Epidermal melanocyte (primary cell): ENCODE measurements around the gene CD163.
"Not testable (repeated sequence)": the region's sequence is repeated elsewhere in the genome, so short reads cannot be mapped to it uniquely, and the experiment has no call there.

Source experiments
- DNase-seq: peaks from one replicate; pipeline ENCODE4 v3.0.0; 2011; ENCODE audit warnings: low spot score; ENCODE audit not compliant: insufficient read length

CD163 gene

DNA sequence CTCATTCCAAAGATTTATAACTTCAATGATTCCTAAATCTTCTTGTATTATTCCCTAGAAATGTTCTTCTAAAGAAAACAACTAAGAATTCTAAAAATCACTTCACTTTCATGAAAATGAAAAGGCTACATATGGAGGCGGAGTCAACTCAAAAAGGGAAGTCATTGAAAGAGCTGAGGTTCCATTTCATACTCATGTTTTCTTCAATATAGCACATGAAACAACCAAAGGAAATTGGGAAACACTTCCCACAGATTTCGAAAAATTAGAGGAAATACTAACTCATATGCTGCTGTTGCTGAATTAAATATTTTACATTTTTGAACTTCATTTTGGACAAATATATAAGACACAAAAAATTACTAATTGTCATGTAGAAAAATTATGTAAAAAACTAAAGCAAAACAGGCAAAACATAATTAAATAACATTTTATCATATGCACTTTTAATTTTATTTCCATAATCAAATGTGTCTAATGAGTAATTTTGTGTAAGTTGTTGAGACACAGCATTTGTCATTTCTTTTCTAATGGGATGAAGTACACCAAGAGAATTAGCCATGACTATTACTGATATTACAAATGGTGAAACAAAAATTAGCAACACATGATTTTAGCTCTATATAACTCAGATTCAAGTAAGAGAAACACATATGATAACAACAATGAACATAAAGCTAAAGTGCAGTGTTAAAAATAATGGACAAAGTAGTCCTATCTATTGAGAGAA, at the start of gene CD163:
CD163 (minus strand) TSS at position 92 of the 730 bp plus-strand sequence; CDS start at position 5, 87 bp downstream.
- no peak for DNase-seq

DNA sequence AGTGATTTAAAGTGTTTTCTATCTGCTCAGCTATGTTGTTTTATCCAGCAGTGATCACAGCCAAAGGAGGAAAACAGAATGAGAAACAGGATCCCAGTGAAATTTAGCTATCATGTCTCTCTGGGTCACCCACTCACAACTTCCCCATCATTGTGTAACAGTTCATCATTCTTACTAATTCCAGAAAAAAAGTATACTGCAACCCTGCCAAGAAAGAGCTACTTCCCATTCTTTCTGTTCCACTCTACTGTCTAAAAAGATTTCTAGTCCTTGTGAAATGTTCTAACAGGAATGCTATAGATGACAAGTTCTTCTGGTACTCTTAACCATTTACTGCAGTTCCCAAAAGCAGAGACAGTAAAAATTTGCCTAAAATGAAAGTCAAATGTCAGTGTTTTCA, 39.2 kb upstream of the CD163 start:
- peak; percentile 15 for DNase-seq

DNA sequence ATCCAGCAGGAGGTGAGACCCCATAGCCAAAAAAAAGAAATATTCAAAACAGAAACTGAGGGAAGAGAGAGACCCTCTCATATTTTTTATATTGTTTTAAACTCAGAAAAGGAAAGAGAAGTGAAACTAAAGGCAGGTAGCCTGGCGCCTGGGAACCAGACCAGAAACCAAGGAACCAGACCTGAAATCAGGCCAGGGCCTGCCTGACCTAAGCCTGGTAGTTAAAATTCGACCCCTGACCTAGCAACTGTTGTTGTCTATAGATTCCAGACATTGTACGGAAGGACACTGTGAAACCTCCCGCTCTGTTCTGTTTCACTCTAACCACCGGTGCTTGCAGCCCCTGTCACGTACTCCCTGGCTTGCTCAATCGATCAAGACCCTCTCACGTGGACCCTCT, 38.5 kb upstream of the CD163 start:
- no peak for DNase-seq

DNA sequence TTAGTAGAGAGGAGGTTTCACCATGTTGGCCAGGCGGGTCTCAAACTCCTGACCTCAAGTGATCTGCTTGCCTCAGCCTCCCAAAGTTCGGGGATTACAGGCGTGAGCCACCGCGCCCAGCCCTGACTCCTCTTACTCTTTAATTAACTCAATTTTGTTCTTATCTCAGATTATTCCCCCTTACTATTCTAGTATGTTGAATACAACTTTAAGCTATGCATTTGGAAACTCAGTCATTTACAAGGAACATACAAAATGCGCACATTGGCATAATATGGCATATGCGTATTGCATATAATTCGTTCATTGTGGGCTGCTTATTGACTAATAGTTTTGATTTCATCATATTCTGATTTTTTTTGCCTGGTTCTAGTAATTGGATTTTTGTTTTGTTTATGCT, 10.8 kb upstream of the CD163 start:
- no peak for DNase-seq

DNA sequence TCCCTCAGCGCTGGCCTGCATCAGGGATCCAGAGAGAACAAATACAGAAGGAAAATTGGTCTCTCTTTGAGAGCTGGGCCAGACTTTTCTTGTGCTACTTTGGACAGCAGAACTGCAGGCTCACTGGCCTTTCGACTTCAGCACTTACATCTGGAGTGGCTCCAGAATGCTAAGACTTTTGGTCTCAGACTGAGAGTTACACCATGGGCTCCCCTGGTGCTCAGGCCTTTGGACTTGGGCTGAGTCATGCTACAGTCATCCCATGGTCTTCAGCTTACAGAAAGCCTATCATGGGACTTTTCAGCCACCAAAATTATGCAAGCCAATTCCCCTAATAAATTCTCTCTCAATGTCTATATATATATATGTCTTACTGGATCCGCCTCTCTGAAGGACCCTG, 9.0 kb upstream of the CD163 start:
- DNase-seq: peak; percentile 19

DNA sequence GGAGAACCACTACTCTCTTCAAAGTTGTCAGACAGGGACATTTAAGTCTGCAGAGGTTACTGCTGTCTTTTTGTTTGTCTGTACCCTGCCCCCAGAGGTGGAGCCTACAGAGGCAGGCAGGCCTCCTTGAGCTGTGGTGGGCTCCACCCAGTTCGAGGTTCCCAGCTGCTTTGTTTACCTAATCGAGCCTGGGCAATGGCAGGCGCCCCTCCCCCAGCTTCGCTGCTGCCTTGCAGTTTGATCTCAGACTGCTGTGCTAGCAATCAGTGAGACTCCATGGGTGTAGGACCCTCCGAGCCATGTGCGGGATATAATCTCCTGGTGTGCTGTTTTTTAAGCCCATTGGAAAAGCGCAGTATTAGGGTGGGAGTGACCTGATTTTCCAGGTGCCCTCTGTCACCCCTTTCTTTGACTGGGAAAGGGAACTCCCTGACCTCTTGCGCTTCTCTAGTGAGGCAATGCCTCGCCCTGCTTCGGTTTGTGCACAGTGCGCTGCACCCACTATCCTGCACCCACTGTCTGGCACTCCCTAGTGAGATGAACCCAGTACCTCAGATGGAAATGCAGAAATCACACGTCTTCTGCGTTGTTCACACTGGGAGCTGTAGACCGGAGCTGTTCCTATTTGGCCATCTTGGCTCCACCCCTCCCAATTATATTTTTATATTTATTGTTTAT, 6.4 kb upstream of the CD163 start:
- not testable (repeated sequence) for DNase-seq

DNA sequence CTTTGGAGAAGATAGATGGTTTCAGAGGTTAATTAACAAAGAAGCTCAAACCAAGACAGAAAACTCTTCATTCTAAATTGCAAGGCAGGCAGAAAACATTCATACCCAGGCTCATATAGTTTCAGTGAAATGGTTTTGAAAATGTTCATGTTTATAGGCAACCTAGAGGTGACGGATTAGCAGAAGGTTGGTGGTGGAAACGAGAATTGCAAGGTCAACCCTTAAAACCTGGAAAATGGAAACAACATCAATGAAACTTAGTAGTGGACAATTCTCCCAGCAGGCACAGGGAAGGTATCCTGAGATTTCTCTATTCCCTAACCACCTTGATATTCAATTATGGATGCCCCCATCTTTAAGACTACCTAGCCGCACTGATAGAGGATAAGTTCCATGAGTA, 965 bp downstream of the CD163 start:
- no peak for DNase-seq

DNA sequence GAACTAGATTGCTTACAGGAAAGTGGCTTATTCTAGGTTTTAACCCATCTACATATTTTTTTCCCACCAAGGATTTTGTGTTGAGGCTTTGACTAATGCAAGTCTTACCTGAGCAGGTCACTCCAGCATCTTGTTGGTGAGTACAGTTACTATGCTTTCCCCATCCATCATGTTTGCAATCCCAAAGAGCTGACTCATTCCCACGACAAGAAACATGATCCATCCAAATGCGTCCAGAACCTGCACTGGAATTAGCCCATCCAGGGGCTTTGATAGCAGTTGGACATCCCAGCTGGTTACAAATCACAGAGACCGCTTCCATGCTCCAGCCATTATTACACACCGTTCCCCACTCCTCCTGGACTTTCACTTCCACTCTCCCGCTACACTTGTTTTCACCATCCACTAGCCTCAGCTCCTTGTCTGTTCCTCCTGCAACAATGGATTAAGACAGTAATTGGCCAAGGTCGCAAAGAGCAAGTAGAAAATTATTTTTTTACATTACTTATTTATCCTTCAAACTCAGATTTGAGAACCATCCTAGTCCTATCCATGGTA, 2.5 kb downstream of the CD163 start:
- DNase-seq: no peak

DNA sequence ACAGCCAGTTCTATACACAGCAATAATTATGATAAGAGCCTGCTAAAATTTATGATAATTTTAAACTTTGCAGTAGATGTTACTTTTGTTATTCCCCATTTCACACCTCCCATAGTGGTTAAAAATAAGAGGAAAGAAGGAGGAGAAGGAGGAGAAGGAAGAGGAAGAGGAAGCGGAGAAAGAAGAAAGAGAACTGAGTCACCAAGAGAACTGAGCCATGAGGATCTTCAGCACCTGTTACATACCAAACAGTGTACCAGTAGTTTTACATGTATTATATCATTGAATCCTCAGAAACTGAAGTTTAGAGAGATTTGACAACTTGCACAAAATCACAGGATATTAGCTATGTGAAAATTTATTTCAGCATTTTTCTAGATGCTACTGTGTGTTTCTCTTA, 3.9 kb downstream of the CD163 start:
- DNase-seq: no peak

DNA sequence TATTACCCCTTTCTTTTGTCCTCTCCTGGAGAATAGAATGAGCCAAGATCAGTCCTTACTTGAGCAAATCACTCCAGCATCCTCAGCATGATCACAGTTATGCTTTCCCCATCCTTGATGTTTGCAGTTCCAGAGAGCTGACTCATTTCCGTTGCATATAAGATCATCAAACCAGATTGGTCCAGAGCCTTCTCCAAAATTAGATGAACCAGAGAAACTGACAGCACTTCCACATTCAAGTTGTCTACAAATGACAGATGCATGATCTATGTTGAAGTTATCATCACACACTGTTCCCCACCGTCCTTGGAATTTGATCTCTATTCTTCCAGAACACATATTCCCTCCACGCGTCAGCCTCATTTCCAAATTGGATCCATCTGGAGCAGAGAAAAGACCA, 4.8 kb downstream of the CD163 start:
- DNase-seq: peak; percentile 24

DNA sequence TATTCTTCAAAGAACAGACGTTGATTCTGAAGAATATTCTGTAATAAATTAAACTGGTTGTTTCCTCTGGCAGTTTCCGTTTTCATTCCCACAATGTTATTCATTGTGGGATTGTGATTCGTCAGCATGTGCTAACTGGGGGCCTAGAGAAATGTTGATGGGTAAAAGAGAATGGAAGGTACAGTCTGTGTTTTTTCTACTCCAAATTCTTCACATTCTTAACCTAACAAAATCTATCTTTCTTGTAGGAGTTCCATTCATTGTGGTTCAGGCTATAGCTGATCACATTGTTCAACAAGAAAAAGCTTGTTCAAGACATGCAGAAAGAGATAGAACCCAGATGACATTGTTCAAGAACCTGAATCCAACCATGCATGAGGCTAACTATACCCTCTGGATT, 5.9 kb downstream of the CD163 start:
- no peak for DNase-seq

DNA sequence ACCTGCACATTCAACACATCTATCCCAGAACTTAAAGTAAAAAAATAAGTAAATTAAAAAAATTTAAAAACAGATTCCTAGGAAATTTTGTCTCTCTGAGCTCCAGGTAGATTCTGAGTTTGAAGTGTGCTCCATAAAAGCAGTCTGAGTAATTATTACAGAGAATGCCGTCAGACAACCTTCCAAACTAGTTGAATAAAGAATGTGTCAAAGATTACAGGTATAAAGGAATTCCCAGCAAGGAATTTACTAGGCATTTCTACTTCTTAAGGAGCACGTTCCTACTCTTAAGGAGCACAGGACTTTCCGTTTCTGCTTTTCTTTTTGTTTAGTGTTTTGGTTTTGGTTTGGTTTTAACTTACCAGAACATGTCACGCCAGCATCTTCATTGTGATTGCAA, 7.1 kb downstream of the CD163 start:
- DNase-seq: no peak

DNA sequence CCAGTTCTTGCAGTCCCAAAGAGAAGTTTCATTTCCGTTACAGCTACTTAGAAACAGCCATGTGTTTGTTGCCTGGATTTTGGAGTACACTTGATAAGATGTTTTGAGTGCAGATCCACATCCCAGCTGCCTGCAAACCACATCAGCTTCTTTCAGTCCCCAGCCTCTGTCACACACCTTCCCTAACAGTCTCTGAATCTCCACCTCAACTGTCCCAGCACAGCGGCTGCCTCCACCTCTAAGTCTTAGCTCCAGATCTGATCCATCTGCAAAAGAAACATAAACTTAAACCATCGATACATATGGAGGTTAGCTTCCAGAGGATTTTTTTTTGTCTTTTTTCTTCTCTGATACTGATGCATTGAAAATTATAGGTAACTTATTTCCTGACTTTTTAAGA, 8.4 kb downstream of the CD163 start:
- no peak for DNase-seq

DNA sequence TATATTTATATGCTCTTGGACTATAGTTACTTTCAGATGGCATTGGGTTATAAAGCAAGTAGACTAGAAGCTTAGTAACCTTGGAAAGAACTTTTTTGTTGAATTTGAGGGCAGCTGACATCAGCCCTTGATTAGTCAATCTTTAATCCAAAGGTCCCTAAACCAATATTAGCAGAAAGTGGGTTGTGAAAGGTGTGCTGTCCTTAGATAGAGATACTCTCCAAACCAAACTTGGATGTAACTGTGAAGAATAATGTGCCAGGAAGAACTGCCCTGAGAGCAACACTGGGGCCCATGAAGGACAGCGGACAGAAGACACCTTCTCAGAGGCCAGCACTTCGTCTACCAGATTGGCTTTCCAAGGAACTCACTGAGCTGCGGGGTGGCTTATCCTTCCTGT, 10.6 kb downstream of the CD163 start:
- no peak for DNase-seq

DNA sequence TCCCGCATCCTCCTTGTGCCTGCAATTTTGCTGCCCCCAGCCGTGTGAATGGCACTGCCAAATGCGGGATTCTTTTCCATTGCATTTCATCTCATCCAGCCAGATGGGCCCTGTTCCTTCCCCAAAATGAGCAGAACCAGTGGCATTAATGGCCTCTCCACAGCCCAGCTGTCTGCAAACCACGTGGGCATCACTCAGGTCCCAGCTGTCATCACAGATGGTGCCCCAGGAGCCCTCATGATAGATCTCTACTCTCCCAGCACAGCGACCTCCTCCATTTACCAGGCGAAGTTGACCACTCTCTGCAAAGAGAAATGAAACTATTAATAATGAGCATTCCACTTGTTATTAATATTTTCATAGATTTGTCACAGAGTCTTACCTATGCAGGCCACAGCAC, 17.1 kb downstream of the CD163 start:
- no peak for DNase-seq

DNA sequence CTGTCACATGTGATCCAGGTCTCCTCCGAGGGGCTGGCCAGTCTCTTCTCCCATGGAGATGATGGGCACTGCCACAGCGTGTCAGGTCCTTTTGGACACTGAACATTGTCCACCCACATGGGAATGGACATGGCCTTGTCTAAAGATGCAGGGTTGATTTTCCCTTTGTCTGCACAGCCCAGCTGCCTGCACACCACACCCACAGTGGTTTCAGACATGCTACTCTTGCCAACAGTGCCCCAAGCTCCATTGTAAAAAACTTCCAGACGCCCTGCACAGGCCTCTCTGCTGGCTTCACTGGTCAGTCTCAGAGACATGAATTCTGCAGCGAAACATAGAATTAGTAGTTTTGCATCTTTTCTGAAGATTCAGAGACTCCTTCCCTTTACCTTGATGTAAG, 18.5 kb downstream of the CD163 start:
- no peak for DNase-seq

DNA sequence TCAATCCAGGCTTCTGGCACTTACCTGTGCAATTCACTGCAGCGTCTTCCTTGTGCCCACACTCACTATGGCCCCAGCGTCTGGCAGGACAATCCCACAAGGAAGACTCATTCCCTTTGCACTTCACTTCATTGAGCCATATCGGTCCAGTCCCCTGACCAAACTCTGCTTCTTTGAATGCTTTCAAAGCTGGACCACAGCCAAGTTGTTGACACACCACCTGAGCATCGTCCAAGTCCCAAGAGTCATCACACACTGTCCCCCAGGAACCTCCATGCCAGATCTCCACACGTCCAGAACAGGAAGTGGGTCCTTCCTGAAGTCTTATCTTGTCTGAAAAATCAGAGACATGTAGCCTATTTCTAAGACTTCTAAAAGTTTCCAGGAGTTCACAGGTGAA, 20.2 kb downstream of the CD163 start:
- DNase-seq: no peak

DNA sequence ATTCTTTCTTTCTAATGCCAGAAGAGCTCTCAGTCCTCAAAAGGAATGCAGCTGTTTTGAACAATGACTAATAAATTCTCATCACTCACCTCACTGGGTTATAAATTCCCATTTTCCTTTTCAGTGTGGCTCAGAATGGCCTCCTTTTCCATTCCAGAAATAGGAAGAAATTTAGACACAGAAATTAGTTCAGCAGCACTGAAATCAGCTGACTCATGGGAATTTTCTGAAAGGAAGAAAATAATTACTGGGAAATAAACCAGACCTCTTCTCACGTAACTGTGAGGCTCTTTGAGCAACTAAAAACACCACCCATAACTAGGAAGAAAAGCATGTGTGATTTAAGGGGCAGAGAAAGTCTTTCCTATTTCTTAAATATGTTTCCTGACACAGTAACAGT, 23.8 kb downstream of the CD163 start:
- DNase-seq: no peak

DNA sequence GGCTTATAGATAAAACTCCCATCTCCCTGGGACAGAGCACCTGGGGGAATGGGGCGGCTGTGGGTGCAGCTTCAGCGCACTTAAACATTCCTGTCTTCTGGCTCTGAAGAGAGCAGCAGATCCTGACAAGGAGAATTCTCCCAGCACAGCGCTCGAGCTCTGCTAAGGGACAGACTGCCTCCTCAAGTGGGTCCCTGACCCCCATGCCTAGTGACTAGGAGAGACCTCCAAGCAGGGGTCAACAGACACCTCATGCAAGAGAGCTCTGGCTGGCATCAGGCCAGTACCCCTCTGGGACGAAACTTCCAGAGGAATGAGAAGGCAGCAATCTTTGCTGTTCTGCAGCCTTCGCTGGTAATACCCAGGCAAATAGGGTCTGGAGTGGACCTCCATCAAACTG, 31.5 kb downstream of the CD163 start:
- DNase-seq: no peak

DNA sequence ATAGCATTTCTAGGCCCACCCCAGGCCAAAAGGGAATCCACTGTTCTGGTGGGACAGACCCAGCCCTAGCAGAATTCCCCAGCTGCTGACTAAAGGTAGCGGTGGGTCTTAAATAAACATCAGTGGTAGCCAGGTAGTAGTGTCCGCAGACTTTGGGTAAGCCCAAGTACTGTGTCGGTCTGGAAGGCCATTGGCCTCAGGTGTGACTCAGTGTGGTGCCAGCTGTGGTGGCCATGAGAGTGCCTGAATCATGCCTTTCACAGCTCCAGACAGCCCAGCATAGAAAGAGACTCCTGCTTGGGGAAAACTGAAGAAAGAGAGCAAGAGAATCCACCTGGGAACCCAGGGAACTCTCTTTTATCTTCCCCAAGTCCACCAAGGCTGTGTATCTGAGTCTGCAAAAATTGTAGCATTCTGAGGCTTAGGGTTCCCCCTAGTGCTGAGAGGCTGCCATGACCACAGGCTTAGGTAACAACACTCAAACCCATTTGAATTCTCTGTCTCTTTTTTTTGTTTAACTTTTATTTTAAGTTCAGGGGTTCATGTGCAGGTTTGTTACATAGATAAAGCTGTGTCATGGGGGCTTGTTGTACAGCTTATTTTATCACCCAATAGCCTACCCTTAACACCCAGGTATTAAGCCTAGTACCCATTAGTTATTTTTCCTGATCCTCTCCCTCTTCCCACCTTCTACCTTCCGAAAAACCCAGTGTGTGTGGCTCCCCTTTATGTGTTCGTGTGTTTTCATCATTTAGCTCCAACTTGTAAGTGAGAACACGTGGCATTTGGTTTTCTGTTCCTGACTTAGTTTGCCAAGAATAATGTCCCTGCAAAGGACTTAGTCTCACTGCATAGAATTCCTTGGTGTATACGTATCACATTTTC, 43.0 kb downstream of the CD163 start:
- peak; percentile 37 for DNase-seq

DNA sequence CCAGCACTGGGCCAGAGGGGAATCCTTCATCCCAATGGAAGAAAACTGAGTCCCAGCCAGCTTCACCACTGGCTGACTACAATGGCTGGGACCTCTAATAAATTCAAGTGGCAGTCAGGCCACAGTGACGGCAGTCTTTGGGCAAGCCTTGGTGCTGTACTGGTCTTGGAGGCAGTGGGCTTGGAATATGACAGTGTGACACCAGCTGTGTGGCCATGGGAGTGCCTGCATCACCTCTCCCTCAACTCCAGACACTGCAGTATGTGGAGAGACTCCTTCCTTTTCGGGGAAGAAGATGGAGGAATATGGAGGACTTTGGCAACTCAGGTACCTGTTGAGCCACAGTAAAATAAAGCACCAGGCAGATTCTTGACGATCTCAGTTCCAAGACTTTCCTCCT, 43.6 kb downstream of the CD163 start:
- DNase-seq: no peak

DNA sequence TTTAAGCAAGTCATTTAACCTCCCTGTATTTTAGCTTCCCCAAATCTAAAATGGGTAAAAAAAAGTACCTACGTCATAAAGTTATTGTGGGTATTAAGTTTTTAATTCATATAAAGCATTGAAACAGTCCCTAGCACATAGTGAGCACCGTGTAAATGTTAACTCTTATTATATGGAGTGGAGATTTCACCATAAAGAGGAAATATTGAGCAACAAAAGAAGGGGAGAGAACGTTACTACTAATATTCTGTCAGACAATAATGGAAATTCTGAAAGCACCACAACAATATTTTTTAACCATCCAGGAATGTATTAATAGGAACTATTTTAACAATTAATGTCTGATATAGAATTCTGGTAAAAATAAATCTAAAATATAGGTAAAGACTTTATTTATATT, 51.8 kb downstream of the CD163 start:
- no peak for DNase-seq
